HG02759 (cell line): Measurements from ENCODE around the gene DNASE2.

ENCODE experiments used
- ATAC-seq: cut with Tn5 transposase; IDR thresholded peaks from one replicate; pipeline ENCODE4 v1.9.1; 2021; ENCODE audit warnings: mild to moderate bottlenecking, moderate library complexity; ENCODE audit not compliant: unreplicated experiment

DNASE2 gene

DNA sequence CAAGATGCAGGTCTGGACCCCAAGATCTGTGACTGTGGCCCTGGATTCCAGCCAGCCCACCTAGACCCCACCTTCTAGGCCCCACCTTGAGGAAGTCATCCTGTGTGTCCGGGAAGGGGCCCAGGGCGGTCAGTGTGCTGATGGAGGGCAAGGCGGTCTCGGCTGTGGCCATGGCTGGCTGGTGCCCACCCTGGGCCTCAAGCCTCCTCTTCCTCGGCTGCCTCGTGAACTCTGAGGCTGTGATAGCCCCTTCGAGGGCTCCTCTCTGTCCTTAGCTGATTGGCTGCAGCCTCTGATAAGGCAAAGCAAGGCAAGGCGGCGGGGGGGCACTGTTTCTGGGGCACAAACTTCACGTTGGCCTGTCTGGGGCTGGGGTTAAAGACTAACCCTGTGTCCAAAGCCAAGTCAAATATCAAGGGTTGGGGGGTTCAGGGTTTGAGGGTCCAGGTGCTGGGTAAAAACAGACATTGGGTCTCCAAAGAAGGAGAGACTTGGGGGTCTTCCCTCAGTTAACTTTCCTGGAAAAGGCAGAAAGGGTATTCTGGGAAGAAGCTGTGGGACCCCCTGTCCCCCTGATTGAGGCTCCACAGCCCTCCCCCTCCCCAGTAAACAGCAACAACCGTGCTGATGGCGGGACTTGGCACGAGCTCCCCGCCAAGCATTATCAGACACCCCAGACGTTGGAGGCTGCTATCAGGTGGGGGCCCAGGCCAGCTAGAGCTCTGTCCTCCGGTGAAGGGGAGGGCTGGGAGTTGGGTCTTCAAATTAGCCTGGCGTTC lies 5.9 kb upstream of the DNASE2 start, which contains the start of gene KLF1:
KLF1 (minus strand) TSS at position 233 of the 779 bp plus-strand sequence; CDS start at position 172, 61 bp downstream.
- no peak for ATAC-seq

DNA sequence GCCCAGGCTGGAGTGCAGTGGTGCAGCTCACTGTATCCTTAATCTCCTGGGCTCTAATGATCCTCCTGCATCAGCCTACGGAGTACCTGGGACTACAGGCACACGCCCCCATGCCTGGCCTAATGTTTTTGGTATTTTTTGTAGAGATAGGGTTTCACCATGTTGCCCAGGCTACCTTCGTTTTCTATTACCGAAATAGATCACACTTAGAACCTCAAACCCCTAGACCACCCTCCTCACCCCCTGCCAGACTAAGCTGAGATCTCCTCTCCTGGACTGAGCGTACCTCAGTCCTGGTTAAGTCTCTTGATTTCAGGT lies 5.4 kb upstream of the DNASE2 start:
- no peak for ATAC-seq

DNA sequence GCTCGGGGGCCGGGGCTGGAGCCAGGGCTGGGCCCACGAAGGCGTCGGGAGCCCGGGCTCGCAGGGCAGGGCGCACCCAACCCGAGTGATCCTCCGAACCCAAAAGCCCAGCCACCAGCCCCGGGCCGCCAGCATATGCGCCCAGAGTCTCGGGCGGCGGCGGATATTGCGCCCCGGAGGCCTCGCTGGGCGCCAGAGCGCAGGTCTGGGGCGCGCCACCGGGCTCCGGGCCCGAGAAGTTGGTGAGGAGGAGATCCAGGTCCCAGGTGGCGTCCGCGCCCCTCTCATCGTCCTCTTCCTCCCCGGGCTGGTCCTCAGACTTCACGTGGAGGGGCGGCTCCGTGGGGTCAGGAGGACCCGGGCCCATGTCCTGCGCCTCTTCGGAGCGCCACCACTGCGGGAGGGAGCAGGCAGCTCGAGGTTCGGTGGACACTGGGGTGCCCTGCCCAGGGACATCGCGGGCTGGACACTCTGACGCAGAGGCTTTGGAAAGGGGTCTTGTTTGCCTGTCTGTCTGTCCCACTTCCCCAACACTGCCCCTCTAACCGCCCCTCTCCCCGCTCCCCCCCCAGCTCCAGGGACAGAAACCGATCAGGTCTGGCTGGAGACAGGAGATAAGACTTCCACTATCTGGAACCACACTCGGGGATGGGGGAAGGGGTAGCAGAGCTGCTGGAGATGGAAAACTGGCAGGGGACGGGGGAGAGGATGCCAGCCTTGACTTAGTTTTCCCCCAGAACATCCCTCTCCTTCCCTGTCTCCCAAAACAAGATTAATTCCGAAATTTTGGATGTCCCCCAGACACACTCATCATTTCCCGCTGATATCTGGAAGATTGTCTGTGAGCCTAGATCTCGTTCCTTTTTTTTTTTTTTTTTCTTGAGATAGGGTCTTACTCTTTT lies 4.8 kb upstream of the DNASE2 start:
- no peak for ATAC-seq

DNA sequence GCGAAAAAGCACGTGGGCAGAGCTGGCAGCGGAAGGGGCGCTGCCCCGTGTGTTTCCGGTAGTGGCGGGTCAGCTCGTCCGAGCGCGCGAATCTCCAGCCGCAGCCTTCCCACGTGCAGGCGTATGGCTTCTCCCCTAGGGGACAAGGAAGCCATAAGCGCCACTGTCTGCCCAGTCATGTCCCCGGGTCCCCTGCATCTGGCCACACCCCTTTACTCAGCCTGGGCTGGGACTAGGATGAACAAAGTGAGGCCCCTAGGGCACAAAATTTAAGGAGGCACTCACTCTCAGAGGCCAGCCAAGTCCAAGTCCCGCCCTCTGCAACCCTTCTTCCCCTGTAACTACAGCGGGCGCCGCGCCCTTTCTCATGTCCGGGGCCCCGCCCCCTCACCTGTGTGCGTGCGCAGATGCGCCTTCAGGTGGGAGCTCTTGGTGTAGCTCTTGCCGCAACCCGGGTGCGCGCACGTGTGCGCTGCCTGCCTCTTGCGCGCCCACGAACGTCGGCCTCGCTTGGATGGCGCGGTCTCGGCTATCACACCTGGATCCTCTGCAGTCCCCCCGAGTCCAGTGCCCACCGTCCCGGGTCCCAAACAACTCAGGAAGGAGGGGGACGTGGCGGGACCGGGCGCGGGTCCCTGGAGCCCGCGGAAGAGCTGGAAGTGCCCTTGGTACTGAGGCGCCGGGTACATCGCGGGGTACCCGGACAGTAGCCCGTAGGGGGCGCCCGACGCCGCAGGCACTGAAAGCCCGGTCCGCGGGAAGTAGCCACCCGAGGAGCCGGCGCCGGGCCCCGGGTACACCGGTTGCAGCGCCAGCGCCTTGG lies 3.9 kb upstream of the DNASE2 start:
- no peak for ATAC-seq

DNA sequence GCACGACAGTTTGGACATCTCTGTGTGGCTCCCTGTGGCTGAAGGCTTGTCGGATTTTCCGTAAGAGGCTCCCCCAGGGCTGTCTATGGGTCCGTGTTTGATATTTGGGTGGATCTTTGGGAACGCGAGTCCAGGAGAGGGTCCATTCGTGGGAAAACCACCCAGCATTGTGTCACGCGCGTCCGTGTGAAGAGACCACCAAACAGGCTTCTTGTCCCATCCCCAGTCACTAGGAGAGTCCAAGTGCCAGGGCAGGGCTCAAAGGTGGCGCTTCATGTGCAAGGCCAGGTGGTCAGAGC lies 3.3 kb upstream of the DNASE2 start:
- no peak for ATAC-seq

DNA sequence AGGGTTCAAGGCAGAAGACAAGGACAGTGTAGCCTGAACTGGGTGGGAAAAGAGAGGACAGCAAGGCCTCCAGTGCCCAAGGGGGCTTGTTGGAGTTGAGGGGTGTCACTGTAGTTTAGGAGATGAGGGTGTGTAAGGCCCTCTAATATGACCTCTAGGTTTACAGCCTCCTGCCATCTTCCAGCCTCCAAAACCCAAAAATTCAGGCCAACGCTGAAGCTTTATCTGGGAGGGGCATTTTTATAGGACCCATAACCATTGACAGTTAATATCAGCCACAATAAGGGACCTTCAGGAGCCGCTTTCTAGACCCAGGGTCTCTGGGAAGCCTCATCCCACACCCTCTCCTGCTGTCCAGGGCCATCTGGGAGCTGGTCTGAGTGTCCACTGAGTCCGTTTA lies 3.0 kb upstream of the DNASE2 start:
- no peak for ATAC-seq

DNA sequence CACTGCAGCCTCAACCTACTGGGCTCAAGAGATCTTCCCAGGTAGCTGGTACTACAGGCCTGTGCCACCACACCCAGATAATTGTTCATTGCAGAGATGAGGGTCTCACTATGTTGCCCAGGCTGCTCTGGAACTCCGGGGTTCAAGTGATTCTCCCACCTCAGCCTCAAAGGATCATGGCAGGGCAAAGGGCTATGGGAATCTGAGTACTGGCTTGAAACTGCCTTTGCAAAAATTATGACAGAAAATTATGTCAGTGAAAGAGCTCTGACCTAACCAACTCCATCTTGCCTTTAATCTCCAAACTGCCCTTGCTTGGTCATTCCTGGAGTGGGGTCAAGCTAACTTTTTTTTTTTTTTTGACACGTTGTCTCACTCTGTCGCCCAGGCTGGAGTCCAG lies 1.3 kb upstream of the DNASE2 start:
- ATAC-seq, result no peak

DNA sequence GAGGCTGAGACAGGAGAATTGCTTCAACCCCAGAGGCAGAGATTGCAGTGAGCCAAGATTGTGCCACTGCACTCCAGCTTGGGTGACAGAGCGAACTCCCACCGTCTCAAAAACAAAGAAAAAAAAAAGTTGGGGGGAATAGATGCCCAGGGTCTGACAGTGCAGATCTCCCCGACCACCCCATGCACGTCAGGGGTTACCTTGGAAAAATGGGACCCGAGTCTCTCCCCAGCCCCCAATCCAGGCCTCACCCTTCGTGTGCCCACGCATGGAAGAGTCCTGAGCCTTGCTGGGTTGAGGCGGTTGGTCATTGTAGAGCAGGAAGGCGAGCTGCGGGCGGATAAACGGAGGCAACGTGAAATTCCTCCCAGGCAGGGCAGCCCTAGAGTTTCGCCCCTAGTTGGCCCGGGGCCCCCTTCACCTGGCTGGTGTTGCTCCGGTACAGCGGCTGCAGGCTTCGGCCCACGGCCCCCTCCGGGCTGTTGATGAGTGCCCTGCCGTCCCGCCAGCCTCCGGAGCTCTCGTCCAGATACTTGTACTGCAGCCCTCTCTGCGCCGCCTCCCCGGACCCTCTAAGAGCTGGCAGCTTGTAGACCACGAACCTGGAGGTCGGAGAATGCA lies 588 bp downstream of the DNASE2 start:
- ATAC-seq, result peak; percentile 22

DNA sequence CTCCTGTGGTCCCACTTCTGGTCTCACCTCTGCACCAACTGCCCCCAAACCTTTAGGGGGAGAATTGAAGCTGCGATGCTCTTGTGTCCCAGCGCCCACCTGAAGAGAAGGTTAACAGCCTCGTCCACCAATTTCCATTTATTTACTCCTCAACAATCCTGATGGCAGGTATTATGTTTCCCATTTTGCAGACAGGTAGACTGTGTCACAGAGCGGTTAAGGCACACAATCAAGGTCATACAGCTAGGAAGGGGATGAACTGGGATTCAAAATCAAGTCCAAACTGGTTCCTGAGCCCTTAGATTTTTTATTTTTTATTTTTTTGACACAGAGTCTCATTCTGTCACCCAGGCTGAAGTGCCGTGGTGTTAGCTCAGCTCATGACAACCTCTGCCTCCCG lies 6.2 kb downstream of the DNASE2 start:
- no peak for ATAC-seq

DNA sequence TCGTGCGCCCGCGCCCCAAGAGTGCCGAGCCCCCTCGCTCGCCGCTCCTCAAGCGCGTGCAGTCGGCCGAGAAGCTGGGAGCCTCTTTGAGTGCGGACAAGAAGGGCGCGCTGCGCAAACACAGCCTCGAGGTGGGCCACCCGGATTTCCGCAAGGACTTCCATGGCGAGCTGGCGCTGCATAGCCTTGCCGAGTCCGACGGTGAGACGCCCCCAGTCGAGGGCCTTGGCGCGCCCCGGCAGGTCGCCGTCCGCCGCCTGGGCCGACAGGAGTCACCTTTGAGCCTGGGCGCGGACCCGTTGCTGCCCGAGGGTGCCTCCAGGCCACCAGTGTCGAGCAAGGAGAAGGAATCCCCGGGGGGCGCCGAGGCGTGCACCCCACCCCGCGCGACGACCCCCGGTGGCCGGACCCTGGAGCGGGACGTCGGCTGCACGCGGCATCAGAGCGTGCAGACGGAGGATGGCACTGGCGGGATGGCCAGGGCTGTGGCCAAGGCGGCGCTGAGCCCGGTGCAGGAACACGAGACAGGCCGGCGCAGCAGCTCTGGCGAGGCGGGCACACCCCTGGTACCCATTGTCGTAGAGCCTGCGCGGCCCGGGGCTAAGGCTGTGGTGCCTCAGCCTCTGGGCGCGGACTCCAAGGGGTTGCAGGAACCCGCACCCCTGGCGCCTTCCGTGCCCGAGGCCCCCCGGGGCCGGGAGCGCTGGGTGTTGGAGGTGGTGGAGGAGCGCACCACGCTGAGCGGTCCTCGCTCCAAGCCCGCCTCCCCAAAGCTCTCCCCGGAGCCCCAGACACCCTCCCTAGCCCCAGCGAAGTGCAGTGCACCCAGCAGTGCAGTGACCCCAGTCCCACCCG lies 7.1 kb downstream of the DNASE2 start:
- ATAC-seq, result no peak

DNA sequence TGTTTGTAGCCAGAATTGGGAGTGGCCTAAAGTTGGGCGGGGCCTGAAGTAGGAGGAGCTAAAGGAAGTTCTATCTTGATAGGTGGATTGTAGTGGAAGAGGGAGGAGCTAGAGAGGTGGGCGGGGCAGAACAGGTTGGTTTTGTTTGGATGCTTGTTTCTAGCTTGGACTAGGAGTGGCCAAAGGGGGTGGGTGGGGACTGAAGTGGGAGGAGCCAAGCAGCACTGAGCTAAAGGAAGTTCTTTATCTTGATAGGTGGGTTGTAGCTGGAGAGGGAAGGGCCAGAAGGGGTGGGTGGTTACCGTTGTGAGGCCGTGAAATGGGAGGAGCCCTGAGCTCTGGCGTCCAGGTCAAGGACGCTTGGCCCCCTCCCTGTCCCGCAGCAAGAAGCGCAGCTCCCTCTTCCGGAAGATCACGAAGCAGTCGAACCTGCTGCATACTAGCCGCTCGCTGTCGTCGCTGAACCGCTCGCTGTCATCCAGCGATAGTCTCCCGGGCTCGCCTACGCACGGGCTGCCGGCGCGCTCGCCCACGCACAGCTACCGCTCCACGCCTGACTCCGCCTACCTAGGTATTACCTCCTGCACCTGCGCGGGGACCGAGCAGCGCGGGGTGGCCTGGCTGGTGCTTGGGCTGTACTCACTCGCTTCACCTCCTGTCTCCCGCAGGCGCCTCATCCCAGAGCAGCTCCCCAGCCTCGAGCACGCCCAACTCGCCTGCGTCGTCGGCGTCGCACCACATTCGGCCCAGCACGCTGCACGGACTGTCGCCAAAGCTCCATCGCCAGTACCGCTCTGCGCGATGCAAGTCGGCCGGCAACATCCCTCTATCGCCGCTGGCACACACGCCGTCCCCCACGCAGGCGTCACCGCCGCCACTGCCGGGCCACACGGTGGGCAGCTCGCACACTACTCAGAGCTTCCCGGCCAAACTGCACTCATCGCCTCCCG lies 8.0 kb downstream of the DNASE2 start:
- no peak for ATAC-seq

DNA sequence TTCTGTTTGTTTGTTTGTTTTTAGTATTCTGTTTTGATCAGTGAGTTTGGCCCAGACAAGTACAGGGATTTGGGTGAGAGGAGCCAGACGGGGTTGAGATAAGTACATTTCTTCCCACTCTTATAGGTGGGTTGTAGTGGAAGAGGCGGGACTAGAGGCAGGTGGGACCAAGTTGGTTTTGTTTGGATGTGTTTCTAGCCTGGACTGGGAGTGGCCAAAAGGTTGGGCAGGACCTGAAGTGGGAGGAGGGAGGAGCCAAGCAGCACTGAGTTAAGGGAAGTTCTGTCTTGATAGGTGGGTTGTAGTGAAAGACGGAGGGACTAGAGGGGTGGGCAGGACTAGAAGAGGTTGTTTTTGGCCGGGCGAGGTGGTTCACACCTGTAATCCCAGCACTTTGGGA lies 9.0 kb downstream of the DNASE2 start:
- no peak for ATAC-seq

DNA sequence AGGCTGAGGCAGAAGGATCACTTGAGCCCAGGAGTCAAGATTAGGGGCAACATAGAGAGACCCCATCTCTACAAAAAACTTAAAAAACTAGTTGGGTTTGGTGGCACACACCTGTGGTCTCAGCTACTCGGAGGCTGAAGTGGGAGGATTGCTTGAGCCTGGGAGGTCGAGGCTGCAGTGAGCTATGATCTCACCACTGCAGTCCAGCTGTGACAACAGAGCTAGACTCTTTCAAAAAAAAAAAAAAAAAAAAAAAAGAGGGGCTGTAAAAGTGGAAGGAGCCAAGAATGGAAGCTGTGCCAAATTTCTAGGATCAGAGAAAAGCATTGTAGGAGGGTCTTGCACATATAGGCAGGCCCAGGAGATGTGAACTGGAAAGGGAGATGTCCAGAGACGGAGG lies 9.6 kb downstream of the DNASE2 start:
- no peak for ATAC-seq

DNA sequence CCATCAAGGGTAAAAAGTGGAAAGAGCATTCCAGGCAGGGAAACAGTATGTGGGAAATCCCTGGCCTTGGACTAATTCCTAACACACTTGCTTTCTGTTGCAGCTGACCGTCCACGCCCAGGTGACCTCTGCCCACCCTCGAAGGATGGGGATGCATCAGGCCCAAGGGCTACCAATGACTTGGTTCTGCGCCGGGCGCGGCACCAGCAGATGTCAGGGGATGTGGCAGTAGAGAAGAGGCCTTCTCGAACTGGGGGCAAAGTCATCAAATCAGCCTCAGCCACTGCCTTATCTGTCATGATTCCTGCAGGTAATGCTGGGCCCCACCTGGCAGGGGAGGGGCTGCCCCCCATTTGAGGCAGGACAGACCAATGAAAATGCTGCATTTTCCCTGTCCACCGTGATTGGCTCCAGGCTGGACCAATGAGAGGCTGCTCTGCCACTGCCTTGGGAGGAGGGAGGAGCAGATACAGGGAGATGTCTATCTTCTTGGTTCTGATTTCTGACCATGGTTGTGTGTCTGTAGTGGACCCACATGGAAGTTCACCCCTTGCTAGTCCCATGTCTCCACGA lies 12.6 kb downstream of the DNASE2 start:
- ATAC-seq, result no peak

DNA sequence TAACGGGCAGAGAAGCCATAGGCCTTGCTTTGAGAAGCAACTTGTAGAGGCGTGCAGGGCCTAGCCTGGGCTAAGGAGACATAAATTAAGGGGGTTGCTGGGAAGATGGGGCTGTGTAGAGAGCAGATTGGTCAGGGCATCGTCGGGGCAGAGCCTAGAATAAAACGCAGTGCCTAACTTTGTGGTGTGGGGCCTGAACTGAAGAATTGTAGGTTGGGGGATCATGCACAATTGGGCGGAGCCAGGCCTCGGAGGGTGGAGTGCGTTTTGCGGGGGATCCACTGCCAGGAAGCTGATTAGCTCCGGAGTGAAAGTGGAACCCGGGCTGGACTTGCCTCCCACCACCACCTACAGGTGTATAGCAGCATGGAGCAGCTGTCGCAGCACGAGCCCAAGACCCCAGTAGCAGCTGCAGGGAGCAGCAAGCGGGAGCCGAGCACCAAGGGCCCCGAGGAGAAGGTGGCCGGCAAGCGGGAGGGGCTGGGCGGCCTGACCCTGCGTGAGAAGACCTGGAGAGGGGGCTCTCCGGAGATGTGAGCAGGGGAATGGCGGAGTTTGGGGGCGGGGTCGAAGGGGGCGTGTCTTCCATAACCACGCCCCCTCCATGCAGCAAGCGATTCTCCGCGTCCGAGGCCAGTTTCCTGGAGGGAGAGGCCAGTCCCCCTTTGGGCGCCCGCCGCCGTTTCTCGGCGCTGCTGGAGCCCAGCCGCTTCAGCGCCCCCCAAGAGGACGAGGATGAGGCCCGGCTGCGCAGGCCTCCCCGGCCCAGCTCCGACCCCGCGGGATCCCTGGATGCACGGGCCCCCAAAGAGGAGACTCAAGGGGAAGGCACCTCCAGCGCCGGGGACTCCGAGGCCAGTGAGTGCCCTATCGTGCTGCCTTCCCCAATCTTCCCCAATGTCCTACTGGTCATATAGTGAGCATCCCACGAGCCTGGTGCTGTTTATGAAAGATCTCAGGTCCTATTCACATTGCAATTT lies 13.8 kb downstream of the DNASE2 start:
- peak; percentile 68 for ATAC-seq

DNA sequence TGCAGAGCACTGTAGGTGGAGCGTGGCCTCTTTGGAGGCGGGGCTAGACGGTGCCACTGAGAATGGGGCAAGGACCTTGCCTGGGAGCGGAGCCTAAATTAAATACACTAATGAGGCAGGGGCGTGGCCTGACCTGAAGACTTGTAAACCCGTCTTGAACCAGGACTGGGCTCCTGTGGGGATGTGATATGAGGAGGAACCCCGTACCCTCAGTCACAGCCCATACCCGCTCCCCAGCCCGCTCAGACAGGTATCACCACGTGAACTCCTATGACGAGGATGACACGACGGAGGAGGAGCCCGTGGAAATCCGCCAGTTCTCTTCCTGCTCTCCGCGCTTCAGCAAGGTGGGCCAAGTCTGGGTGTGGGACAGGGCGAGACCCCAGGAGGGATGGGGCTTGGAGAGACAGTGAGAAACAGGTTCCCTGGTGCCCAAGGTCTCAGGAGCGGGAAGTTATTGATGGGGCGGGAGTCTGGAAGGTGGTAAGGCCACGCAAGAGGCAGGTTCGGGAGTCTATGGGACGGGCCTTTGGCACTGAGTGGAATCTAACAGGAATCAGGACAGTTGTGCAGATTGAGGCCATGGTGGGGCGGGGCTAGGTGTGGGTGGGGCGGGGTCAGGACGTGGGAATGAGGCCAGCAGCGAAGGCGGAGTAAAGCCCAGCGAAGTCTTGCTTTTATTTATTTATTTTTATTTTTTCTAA lies 14.7 kb downstream of the DNASE2 start:
- no peak for ATAC-seq
